DMS153 treated with DMSO at 0.1 percent for 48 hours (cell line): ENCODE results near the gene NKAIN1.
"Not testable (repeated sequence)": the region's sequence is repeated elsewhere in the genome, so short reads cannot be mapped to it uniquely, and the experiment has no call there.

Source experiments
- DNase-seq: peaks from one replicate; lab custom pipeline; 2025; ENCODE audit not compliant: unreplicated experiment; lab: John Stamatoyannopoulos, UW

The NKAIN1 gene

DNA sequence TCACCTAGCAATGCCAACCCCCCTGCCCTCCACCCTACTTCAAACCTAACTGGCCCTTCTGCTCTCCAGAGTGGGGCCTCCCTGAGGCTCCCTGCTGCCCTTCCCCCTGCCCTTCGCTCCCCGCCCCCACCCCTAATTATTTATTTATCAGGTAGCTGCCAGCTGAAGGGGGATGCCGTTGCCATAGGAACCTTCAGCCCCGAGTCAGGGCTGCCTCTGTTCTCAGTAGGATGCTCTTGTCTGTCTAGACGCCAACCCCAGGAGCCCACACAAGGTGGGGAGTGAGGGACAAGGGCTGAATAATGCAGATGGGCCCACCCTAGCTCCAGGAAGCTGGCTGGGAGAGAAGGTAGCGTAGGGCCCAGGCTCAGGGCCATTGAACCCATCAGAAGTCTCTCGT lies 41.1 kb downstream of the NKAIN1 start:
- no peak for DNase-seq

GRCh38 chr1:31198150-31198549 lies 41.5 kb downstream of the NKAIN1 start:
- no peak for DNase-seq

DNA sequence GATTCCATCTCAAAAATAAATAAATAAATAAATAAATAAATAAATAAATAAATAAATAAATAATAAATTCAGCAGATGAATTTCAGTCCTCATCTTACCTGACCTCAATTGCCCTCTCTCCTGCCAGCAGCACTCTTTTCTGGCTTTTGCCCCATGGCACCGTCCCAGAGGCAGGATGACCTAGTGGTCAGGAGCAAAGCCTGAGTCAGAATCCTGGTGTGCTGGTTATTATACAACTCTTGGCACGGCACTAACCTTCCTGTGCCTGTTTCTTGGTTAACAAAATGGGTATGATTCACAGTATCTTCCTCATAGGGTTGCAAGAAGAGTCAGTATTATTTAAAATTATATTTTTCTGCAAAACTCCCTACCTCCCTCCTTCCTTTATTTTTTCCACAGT lies 43.0 kb downstream of the NKAIN1 start:
- DNase-seq, result no peak

DNA sequence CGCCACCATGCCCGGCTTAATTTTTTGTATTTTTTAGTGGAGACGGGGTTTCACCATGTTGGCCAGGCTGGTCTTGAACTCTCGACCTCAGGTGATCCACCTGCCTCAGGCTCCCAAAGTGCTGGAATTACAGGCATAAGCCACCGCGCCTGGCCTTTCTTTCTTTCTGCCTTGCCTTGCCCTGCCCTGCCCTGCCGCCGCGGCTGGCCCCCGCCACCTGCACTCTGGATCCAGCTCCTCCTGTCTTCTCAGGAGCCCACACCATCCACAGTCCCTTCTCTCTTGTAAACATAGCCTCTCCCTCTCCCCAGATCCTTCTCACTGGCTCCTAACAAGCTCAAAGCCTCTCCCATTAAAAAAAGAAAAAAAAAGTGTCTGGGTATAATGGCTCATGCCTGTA lies 44.4 kb downstream of the NKAIN1 start:
- not testable (repeated sequence) for DNase-seq

- DNase-seq, result no peak
Observed at GRCh38 chr1:31193729-31194128, 46.0 kb downstream of the NKAIN1 start.

- no peak for DNase-seq
Observed at GRCh38 chr1:31191281-31191680, 48.4 kb downstream of the NKAIN1 start.

DNA sequence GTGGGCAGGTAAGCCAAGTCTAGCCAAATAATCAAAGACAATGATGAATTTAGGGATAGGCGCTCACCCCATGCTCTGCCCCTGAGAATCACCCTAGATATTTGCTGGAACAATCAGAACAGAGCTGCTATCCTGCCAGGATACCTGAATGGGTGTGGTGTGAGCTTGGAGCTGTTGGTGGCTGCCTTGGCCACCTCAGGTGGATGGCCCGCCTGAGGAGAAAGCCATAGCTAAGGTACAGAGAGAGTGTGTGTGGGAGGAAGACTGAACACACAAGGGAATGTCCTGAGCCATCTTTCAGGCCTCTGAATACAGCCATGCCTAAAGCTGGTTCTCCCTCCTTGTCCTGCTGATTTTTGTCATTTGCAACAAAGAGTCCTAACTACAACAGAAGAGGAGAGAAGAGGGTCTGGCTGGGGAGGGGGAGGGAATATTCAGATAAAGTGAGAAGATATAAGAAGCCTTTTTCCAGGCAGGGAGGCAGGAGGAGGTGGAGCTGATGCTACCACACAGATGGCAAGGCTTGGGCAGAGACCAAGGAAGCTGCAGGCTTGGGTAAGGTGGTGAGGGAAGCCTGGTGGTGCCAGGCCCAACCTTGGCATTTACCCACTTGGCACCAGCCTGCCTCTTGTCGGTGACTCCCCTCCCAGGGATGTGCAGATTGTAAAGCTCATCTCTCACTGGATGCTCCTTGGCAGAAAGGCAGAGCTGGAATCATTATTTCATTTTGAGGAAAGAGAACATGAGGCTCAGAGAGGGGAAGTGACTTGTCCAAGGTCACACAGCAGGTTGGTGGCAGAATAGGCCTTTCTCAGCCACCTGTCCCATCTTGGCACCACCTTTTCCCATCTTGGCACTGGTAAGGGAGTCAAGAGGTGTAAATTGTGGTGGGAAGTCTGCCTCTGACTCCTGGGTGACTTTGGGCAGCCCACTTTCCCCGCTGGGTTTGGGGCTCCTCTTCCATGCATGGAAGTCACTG lies 49.7 kb downstream of the NKAIN1 start:
- DNase-seq, result no peak

- DNase-seq, result peak; percentile 88
Observed at GRCh38 chr1:31183927-31184554, 55.6 kb downstream of the NKAIN1 start.

- DNase-seq, result no peak
Observed at GRCh38 chr1:31183126-31183525, 56.6 kb downstream of the NKAIN1 start.

DNA sequence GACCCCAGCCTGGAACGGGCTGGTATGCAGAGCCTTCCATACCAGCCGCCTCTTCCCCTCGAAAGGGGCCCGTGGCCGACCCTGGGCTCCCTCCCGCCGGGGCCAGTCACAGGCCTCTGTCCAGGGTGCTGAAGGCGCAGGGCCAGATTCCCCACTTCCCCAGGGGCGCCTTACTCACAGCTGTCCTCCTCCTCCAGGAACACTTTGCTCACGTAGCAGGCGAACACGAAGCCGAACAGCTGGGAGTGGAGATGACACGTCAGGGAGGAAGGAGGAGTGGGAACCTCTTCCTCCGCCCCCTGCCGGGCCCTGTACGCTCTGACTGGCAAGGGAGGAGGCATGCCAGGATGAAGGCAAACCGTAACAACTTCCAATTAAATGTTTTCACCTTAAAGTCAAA lies 57.3 kb downstream of the NKAIN1 start:
- DNase-seq, result peak; percentile 93

GRCh38 chr1:31181515-31182343 lies 58.0 kb downstream of the NKAIN1 start:
- DNase-seq, result no peak

- no peak for DNase-seq
Observed at GRCh38 chr1:31180338-31180737, 59.3 kb downstream of the NKAIN1 start.

GRCh38 chr1:31176291-31176690 lies 63.4 kb downstream of the NKAIN1 start:
- not testable (repeated sequence) for DNase-seq

GRCh38 chr1:31170486-31170735 lies 69.3 kb downstream of the NKAIN1 start:
- no peak for DNase-seq

DNA sequence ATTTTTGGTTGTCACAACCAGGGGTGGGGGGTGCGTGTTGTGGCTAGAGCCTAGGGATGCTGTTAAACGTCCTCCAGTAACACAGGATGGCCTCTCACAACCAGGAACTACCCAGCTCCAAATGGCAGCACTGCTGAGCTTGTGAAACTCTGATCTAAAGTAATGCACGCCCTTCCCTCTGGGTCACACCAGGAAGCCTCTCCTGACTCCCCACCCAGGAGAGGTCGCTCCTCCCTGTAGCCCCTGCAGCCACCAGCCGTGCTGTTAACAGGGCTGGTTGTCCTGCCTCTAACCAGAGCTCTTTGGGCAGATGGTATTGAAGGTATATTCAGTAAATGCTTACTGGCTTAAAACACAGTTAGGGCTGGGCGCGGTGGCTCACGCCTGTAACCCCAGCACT lies 73.2 kb downstream of the NKAIN1 start:
- DNase-seq, result no peak

- DNase-seq, result no peak
Observed at GRCh38 chr1:31164291-31164690, 75.4 kb downstream of the NKAIN1 start.

DNA sequence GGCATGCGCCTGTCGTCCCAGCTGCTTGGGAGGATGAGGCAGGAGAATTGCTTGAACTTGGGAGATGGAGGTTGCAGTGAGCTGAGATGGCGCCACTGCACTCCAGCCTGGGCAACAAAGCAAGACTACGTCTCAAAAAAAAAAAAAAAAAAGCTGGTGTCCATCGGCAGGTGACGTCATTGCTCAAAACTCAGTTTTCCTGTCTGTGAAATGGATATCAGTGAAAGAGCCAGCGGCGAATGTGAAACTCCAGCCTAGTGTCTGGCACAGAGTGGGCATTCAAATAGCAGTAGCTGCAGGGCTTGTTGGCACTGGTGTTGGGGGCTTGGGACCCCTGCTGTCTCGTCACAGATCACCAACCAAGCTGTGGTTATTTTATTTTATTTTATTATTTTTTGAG lies 75.8 kb downstream of the NKAIN1 start:
- no peak for DNase-seq

GRCh38 chr1:31161571-31161970 lies 78.1 kb downstream of the NKAIN1 start:
- no peak for DNase-seq

- DNase-seq, result no peak
Observed at GRCh38 chr1:31159869-31160611, 79.6 kb downstream of the NKAIN1 start.

DNA sequence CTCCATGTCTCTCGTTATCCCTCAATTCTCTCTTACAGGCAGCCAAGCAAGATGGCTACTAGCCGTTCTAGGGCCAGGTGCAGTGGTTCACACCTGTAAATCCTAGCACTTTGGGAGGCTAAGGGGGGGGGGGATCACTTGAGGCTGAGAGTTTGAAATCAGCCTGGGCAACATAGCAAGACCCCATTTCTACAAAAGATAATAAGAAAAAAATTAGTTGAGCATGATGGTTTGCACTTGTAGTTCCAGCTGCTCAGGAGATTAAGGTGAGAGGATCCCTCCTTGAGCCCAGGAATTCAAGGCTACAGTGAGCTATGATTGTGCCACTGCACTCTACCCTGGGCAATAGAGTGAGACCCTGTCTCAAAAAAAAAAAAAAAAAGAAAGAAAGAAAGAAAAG lies 80.4 kb downstream of the NKAIN1 start:
- no peak for DNase-seq

DNA sequence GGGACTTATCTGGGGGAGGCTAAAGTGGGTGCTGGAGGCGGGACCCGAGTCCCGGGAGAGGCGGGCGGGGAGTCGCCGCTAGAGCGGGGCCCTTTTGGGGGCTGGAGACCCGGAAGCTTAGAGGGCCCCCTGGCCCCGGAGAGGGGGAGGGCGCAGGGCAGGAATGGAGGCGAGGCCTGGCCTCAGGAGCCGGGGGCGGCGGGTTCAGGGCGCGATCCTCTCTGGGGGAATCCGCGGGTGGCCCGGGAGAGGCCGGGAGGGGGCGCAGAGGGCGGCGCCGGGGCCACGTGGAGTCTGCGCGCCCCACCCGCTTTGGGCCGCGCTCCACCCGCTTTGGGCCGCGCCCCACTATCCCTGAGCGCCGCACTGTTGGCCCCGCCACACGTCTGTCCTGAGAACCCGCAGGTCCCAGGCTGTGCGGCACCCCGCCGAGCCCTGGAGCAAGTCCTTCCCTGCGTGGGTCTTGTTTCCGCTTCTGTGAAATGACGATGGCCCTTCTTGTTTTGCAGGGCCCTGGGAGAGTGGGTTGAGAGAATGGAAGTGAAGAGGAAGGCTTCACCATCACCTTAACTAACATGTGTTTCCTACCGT lies 84.4 kb downstream of the NKAIN1 start:
- DNase-seq, result peak; percentile 87
